Suprapubic skin (tissue), 4 donors: Measurements from ENCODE around the gene CDC20B. TPM values are rescaled to one million over a fixed set of nuclear protein-coding genes. Genes with fewer than 3 reads are reported as not detected.

ENCODE experiments used
- DNase-seq, 2 donors: peaks; one replicate each; pipeline ENCODE4 v3.0.0-alpha.2; 2019; ENCODE audit warnings: low spot score in 2 of 2
- H3K27ac ChIP-seq: fragments of 200-600 bp; sonication (generic); one replicate; pipeline ENCODE4 v1.5.1; 2019
- H3K27me3 ChIP-seq: fragments of 200-600 bp; sonication (generic); one replicate; pipeline ENCODE4 v1.5.1; 2019
- H3K36me3 ChIP-seq: fragments of 200-600 bp; sonication (generic); one replicate; pipeline ENCODE4 v1.5.1; 2019
- H3K4me1 ChIP-seq: fragments of 200-600 bp; sonication (generic); one replicate; pipeline ENCODE4 v1.5.1; 2019
- H3K4me3 ChIP-seq: fragments of 200-600 bp; sonication (generic); one replicate; pipeline ENCODE4 v1.5.1; 2019; ENCODE audit warnings: mild to moderate bottlenecking
- H3K9me3 ChIP-seq: fragments of 200-600 bp; sonication (generic); one replicate; pipeline ENCODE4 v1.5.1; 2019
- EP300 ChIP-seq: sonication (generic); formaldehyde crosslinking; IDR thresholded peaks from one replicate; pipeline ENCODE4 v1.6.1; 2017; ENCODE audit warnings: antibody characterized with exemption
- POLR2A ChIP-seq, 2 donors: fragments of 450-650 bp; IDR thresholded peaks; one replicate each; pipeline ENCODE4 v1.6.1; 2017; ENCODE audit warnings: antibody characterized with exemption in 2 of 2, mild to moderate bottlenecking in 2 of 2, moderate library complexity in 2 of 2
- POLR2AphosphoS5 ChIP-seq, 3 donors: sonication (generic); formaldehyde crosslinking; IDR thresholded peaks; one replicate each; pipeline ENCODE4 v1.6.1; 2017; ENCODE audit warnings: antibody characterized with exemption in 3 of 3
- WGBS: methylation state at CpG from one replicate; pipeline ENCODE4 v1.1.5; 2018; 5-methylcytosine and 5-hydroxymethylcytosine counted together
- total RNA-seq, 4 donors: library from RNA; depleted of rRNA; stranded (reverse); fragments of >200 nt; gene quantifications; one replicate each; pipeline ENCODE4 v1.1.0, GENCODE V29; 2016
- TF ChIP-seq, protein P1 (sequence below), 2 donors: fragments of 200-600 bp in 1 of 2; fragments of 450-650 bp in 1 of 2; sonication (generic) in 1 of 2; IDR thresholded peaks; one replicate each; pipeline ENCODE4 v1.5.1; 2016 to 2019; ENCODE audit warnings: antibody characterized with exemption in 2 of 2, mild to moderate bottlenecking in 1 of 2, moderate library complexity in 1 of 2

The CDC20B gene
- total RNA-seq, 4 donors from 2014 or later, result not detected

DNA sequence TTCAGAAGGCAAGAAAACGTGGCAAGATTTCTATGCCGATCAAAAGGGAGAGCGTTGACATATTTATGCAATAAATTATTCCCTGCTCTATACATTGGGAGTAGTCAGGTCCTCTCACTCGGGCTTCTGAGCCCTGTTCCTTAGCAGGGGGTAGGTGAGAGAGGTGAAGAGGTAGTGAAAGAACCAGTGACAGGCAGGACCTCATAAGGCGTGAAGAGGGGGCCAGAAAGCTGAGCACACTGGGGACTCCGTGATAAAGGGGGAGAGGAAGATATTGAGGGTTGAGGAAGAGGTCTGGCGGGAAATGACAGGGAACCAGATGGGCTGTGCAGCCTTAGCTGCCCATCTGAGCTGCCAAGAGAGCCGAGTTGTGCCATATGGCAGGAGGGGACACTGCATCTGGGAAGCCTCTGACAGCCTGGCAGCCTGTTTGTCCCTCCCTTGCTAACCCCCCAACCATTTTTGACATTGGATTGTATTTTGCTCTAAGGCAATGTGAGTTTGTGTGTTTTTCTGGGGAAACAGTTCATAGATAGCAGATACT is 782 bp upstream of the CDC20B start:
- H3K36me3 ChIP-seq, result no peaks in the 10 kb centered on the region
- H3K27ac ChIP-seq, result no peak overlapping the region
- H3K9me3 ChIP-seq, result no peaks in the 10 kb centered on the region
- H3K4me3 ChIP-seq, result peak overlapping the region; percentile 56
- TF ChIP-seq EP300, result no peak
- TF ChIP-seq, protein P1, sequence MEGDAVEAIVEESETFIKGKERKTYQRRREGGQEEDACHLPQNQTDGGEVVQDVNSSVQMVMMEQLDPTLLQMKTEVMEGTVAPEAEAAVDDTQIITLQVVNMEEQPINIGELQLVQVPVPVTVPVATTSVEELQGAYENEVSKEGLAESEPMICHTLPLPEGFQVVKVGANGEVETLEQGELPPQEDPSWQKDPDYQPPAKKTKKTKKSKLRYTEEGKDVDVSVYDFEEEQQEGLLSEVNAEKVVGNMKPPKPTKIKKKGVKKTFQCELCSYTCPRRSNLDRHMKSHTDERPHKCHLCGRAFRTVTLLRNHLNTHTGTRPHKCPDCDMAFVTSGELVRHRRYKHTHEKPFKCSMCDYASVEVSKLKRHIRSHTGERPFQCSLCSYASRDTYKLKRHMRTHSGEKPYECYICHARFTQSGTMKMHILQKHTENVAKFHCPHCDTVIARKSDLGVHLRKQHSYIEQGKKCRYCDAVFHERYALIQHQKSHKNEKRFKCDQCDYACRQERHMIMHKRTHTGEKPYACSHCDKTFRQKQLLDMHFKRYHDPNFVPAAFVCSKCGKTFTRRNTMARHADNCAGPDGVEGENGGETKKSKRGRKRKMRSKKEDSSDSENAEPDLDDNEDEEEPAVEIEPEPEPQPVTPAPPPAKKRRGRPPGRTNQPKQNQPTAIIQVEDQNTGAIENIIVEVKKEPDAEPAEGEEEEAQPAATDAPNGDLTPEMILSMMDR (IDR thresholded peaks at IDR 0.05), result no peak
- no peak for TF ChIP-seq POLR2A (IDR thresholded peaks at IDR 0.05)
- TF ChIP-seq POLR2AphosphoS5 (IDR thresholded peaks at IDR 0.05), result no peak
- DNase-seq, result no peak
- peaks cover 32% of the 10 kb centered on the region for H3K4me1 ChIP-seq
- H3K27me3 ChIP-seq, result peaks cover 67% of the 10 kb centered on the region
- WGBS, result 21% methylated on average over 8 of the region's 8 CpGs

DNA sequence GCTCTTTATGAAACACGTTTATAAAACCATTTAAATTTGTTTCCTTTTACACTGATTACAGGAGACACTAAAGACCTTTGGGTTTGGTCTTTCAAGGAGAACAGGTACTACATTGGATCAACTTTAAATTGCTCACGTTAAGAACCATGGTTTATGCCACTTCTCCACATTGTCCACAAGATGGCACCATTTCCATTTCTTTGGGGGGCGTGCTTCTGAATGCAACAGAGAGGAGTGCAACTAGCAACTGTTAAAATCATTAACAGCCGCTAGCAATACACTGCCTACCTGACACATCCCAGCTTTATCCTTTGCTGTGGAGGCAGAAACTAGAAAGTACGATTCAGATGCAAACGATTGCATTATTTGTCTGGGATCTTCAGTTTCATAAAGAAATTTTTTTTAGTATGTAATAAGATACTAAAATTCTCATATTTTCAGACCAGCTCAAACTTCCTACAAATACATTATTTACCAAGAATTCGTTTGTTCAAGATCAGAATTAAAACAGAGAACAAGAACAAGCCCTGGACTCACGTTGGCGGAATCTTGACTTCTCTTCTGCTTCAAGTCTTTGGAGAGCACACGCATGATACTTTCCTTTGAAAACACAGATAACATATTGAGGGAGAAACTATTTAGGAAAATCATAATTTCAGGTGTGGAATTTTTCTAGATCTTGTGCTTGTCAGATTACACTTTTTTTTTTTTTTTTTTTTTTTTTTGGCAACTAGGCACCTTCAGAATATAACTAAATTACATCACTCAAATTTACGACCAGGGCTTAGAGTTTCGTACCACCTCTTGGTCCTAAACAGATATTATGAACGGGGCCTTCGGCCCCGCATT is 702 bp downstream of the CDC20B start:
- H3K27me3 ChIP-seq, result peaks cover 53% of the 10 kb centered on the region

DNA sequence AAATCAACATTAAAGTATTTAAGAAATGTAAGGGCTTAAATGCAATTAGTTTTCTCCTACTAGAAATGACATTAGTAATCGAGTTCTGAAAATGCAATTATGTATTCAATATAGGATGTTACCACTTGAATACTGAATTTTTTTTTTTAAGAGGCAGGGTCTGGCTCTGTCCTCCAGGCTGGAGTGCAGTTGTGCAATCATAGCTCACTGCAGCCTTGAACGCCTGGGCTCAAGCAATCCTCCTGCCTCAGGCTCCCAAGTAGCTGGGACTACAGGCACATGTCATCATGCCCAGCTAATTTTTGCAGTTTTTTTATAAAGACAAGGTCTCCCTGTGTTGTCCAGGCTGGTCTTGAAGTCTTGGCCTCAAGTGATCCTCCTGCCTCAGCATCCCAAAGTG is 1.5 kb downstream of the CDC20B start:
- H3K4me1 ChIP-seq, result peaks cover 27% of the 10 kb centered on the region
- no peak for DNase-seq
- 26% methylated on average over 2 of the region's 2 CpGs for WGBS
- no peaks in the 10 kb centered on the region for H3K36me3 ChIP-seq
- no peaks in the 10 kb centered on the region for H3K9me3 ChIP-seq
- no peak overlapping the region for H3K4me3 ChIP-seq
- no peak overlapping the region for H3K27ac ChIP-seq
- TF ChIP-seq, protein P1 (IDR thresholded peaks at IDR 0.05), result no peak
- TF ChIP-seq POLR2A (IDR thresholded peaks at IDR 0.05) (no peak), EP300 (no peak), POLR2AphosphoS5 (IDR thresholded peaks at IDR 0.05) (no peak)
- H3K27me3 ChIP-seq, result peaks cover 45% of the 10 kb centered on the region

More for the DNA sequence above, 702 bp downstream of the CDC20B start:
- H3K27ac ChIP-seq, result no peak overlapping the region
- H3K4me1 ChIP-seq, result peaks cover 32% of the 10 kb centered on the region
- TF ChIP-seq, protein P1 (IDR thresholded peaks at IDR 0.05), result peak; percentile 51 to 70
- TF ChIP-seq POLR2A (IDR thresholded peaks at IDR 0.05), result no peak
- H3K4me3 ChIP-seq, result peak overlapping the region; percentile 56
- no peaks in the 10 kb centered on the region for H3K9me3 ChIP-seq
- DNase-seq, result no peak
- no peaks in the 10 kb centered on the region for H3K36me3 ChIP-seq
- 3% methylated on average over 15 of the region's 15 CpGs for WGBS

DNA sequence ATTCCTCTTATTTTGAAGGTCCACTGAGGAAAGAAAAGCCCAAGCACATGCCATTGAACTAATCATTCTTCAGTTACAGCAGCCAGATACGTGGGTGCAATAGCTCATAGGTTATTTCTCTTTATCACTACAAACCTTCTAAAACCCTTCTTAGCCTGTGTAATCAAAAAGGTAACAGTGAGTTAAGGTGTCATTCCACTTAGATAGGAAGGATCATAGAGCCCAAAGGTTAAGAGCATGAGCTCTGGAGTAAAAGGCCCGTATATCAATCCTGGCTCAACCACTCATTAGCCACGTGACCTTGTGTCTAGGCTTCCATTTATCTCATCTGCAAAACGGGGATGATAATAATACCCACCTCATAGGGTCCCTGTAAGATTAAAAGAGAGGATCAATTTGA is 10.3 kb downstream of the CDC20B start:
- H3K4me3 ChIP-seq, result no peak overlapping the region
- 85% methylated on average over 4 of the region's 4 CpGs for WGBS
- no peaks in the 10 kb centered on the region for H3K27me3 ChIP-seq
- DNase-seq, result no peak
- no peak overlapping the region for H3K27ac ChIP-seq
- peaks cover 5% of the 10 kb centered on the region for H3K36me3 ChIP-seq
- no peak for TF ChIP-seq POLR2AphosphoS5 (IDR thresholded peaks at IDR 0.05)
- no peak for TF ChIP-seq EP300
- TF ChIP-seq POLR2A (IDR thresholded peaks at IDR 0.05), result no peak
- TF ChIP-seq, protein P1 (IDR thresholded peaks at IDR 0.05), result no peak
- peaks cover 10% of the 10 kb centered on the region for H3K4me1 ChIP-seq
- H3K9me3 ChIP-seq, result no peaks in the 10 kb centered on the region

DNA sequence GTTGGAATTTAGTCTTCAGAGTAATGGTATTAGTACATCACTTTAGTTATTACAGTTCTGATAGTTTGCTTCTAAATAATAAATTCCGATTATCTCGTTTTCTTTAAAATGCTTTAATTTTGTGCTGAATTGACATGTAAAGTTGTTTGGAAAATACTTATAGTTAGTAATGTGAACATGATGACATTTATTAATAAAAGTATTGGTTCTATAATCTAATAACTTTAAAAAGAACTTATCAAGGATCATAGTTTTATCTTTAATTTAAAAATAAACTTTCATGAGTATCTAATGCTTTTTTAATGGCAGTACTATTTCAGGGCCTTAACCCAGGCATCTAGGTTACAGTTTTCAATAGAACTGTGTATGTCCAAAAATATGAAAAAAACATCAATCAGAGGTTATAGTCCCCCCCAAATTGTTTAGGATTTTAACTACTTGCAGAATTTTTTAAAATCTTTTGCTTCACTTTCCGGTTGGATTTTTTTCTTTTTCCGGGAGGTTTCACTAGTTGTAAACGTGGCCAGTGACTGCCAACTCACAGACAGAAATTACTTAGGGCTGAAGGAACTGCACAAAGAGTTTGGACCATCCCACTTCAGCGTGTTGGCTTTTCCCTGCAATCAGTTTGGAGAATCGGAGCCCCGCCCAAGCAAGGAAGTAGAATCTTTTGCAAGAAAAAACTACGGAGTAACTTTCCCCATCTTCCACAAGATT is 12.3 kb downstream of the CDC20B start:
- TF ChIP-seq, protein P1 (IDR thresholded peaks at IDR 0.05), result no peak
- no peak for TF ChIP-seq POLR2AphosphoS5 (IDR thresholded peaks at IDR 0.05)
- Histone ChIP-seq H3K4me3 (peak overlapping the region; percentile 46), H3K4me1 (peaks cover 10% of the 10 kb centered on the region), H3K27me3 (no peaks in the 10 kb centered on the region), H3K27ac (peak overlapping the region; percentile 10), H3K9me3 (no peaks in the 10 kb centered on the region), H3K36me3 (no peaks in the 10 kb centered on the region)
- DNase-seq, result peak in 1 of 2 donors; percentile 81
- 5% methylated on average over 9 of the region's 9 CpGs for WGBS
